GM12878 (cell line): ENCODE measurements around the gene CNNM4. TPM values are rescaled to one million over a fixed set of nuclear protein-coding genes. Genes with fewer than 3 reads are reported as not detected.

Experiments used
- ATAC-seq: fragments of 200-7000 bp; cut with Tn5 transposase; 3 replicates; pipeline ENCODE4 v1.9.1; 2020; ENCODE audit warnings: mild to moderate bottlenecking, moderate library complexity
- BruUV-seq: library from RNA; stranded (reverse); fragments of 400-500 nt; replicated peaks from 2 replicates; lab custom pipeline; 2021; lab: Mats Ljungman, UMichigan
- CTCF ChIA-PET: fragments of 300-600 bp; sonication (Branson Sonifier 250); formaldehyde crosslinking; extraction: SDS; loops from one replicate; lab custom pipeline; 2021; ENCODE audit warnings: inconsistent platforms; lab: Yijun Ruan, JAX
- POLR2A ChIA-PET: fragments of 350-600 bp; formaldehyde crosslinking; extraction: SDS; loops from one replicate; lab custom pipeline; 2021; ENCODE audit warnings: inconsistent platforms; lab: Charles Lee
- RAD21 ChIA-PET: fragments of 300-600 bp; sonication (Branson Sonifier 250); formaldehyde crosslinking; loops from one replicate; lab custom pipeline; 2023; ENCODE audit warnings: antibody characterized with exemption; ENCODE audit not compliant: unreplicated experiment; lab: Charles Lee
- SMC1A ChIA-PET: fragments of 300-600 bp; sonication (Branson Sonifier 250); formaldehyde crosslinking; loops from one replicate; lab custom pipeline; 2023; ENCODE audit not compliant: unreplicated experiment, uncharacterized antibody; lab: Charles Lee
- DNase-seq: peaks from one replicate; pipeline ENCODE4 v3.0.0-alpha.2; 2011; ENCODE audit warnings: low read depth, low spot score
- FAIRE-seq: peaks from 3 replicates; lab custom pipeline; 2011; peaks lifted over from hg19 to GRCh38; lab: Jason Lieb, UNC
- H2AFZ ChIP-seq: 2 replicates; pipeline ENCODE4 v1.6.0; 2011; ENCODE audit warnings: low read depth, low read length, control low read depth; ENCODE audit not compliant: control insufficient read depth
- H3K27ac ChIP-seq: 2 replicates; pipeline ENCODE4 v1.5.1; 2011; ENCODE audit warnings: control low read depth; ENCODE audit not compliant: control insufficient read depth, insufficient read depth
- H3K27me3 ChIP-seq, 2 experiments: replicated peaks in 1 of 2; 2 replicates each; pipeline versions ENCODE4 v1.6.0 to v1.6.1; 2011; ENCODE audit warnings: low read length in 1 of 2; ENCODE audit not compliant: control insufficient read depth in 2 of 2, insufficient read depth in 2 of 2
- H3K36me3 ChIP-seq, 2 experiments: 2 replicates each; pipeline ENCODE4 v1.5.1; 2011; ENCODE audit warnings: low read length in 1 of 2; ENCODE audit not compliant: control insufficient read depth in 2 of 2, insufficient read depth in 2 of 2
- H3K4me1 ChIP-seq: 2 replicates; pipeline ENCODE4 v1.6.1; 2011; ENCODE audit warnings: mild to moderate bottlenecking, low read length, moderate library complexity, mixed read lengths; ENCODE audit not compliant: control insufficient read depth, insufficient read depth
- H3K4me2 ChIP-seq: 2 replicates; pipeline ENCODE4 v1.6.0; 2011; ENCODE audit warnings: control low read depth; ENCODE audit not compliant: control insufficient read depth, insufficient read depth
- H3K4me3 ChIP-seq: fragments of 200-600 bp; sonication (generic); 2 replicates; pipeline ENCODE4 v1.5.1; 2016
- H3K79me2 ChIP-seq: 2 replicates; pipeline ENCODE4 v1.6.0; 2011; ENCODE audit warnings: low read length; ENCODE audit not compliant: control insufficient read depth, insufficient read depth
- H3K9ac ChIP-seq: 2 replicates; pipeline ENCODE4 v1.8.0; 2011; ENCODE audit warnings: low read length, control low read depth, mixed read lengths; ENCODE audit not compliant: control insufficient read depth, insufficient read depth
- H3K9me3 ChIP-seq: replicated peaks from 3 replicates; pipeline ENCODE4 v1.5.1; 2011; ENCODE audit warnings: mild to moderate bottlenecking, low read length; ENCODE audit not compliant: control insufficient read depth, insufficient read depth
- H4K20me1 ChIP-seq: 2 replicates; pipeline ENCODE4 v1.6.0; 2011; ENCODE audit not compliant: control insufficient read depth, insufficient read depth
- CREM ChIP-seq: IDR thresholded peaks from 2 replicates; pipeline ENCODE4 v1.6.1; 2014; ENCODE audit warnings: antibody characterized with exemption, low read depth
- HDGF ChIP-seq: fragments of 450-650 bp; IDR thresholded peaks from 2 replicates; pipeline ENCODE4 v1.6.1; 2016; ENCODE audit warnings: antibody characterized with exemption
- JUND ChIP-seq: IDR thresholded peaks from 2 replicates; pipeline ENCODE4 v1.6.1; 2012; ENCODE audit warnings: low read depth, mild to moderate bottlenecking, low read length, improper control_type of control experiment, moderate library complexity
- PAX5 ChIP-seq: IDR thresholded peaks from 2 replicates; pipeline ENCODE4 v1.6.1; 2011; ENCODE audit warnings: low read depth, low read length, borderline replicate concordance
- PBX3 ChIP-seq: IDR thresholded peaks from 2 replicates; pipeline ENCODE4 v1.6.1; 2011; ENCODE audit warnings: mild to moderate bottlenecking, low read depth, low read length, moderate library complexity; ENCODE audit not compliant: insufficient replicate concordance
- PRDM15 ChIP-seq: fragments of 450-650 bp; formaldehyde crosslinking; IDR thresholded peaks from 2 replicates; pipeline ENCODE4 v1.4.0; 2020; ENCODE audit warnings: mild to moderate bottlenecking, moderate library complexity
- RAD51 ChIP-seq: fragments of 450-650 bp; IDR thresholded peaks from 2 replicates; pipeline ENCODE4 v1.6.1; 2016; ENCODE audit warnings: moderate library complexity, mild to moderate bottlenecking, inconsistent platforms
- RBBP5 ChIP-seq: fragments of 200-600 bp; sonication (generic); conservative IDR thresholded peaks from 2 replicates; pipeline ENCODE4 v1.6.1; 2016
- SUPT20H ChIP-seq: IDR thresholded peaks from 2 replicates; pipeline ENCODE4 v1.6.1; 2011; ENCODE audit warnings: low read depth, mild to moderate bottlenecking, low read length, moderate library complexity, borderline replicate concordance; ENCODE audit not compliant: control insufficient read depth
- WGBS: methylation state at CpG from one replicate; pipeline ENCODE4 v1.1.6; 2016; ENCODE audit warnings: low lambda C conversion rate; ENCODE audit not compliant: insufficient replicate concordance, insufficient coverage; ENCODE audit errors: missing lambda C conversion rate; 5-methylcytosine and 5-hydroxymethylcytosine counted together
- in situ Hi-C: fragments of 300-500 bp; cut with MboI; formaldehyde crosslinking; loops from 9 replicates; pipeline ENCODE4 v1.14.3; 2018; ENCODE audit warnings: mixed read lengths
- intact Hi-C: fragments of 100-400 bp; cut with micrococcal nuclease; formaldehyde crosslinking; loops from one replicate; pipeline ENCODE4 v1.14.2; 2022; ENCODE audit not compliant: unreplicated experiment
- polyA plus RNA-seq, 11 experiments: library from polyadenylated mRNA; depleted of rRNA in 4 of 11; unstranded in 6 of 11; stranded (reverse) in 5 of 11; fragments of >200 nt; fragmentation: Nextera tagmentation in 4 of 11; fragmentation: Illumina TruSeq in 1 of 11; extraction: Ambion mirVana in 4 of 11; extraction: Trizol in 1 of 11; gene quantifications; 1 replicate in 1 of 11; 2 replicates in 10 of 11; pipeline versions ENCODE4 v1.2.1 to v1.2.3, GENCODE V29; 2011 to 2016; ENCODE audit warnings: inconsistent platforms in 2 of 11, missing spikeins in 2 of 11, low read depth in 1 of 11
- total RNA-seq, 4 experiments: library from RNA; depleted of rRNA in 3 of 4; stranded (reverse); fragments of >200 nt in 3 of 4; fragmentation: Illumina TruSeq in 1 of 4; extraction: Trizol in 1 of 4; gene quantifications; 2 replicates each; pipeline versions ENCODE4 v1.2.1 to v1.2.3, GENCODE V29; 2013 to 2021

The CNNM4 gene
- total and polyA plus RNA-seq, 10 of the 15 experiments (the other 5 are each of a cell fraction or from before 2014, with no cell fraction given): 2.4 to 13.8 (median 8.1) TPM

GRCh38 chr2:96737251-96737650 is 23.5 kb upstream of the CNNM4 start (continued):
- TF ChIP-seq PRDM15 (CRISPR knock-in tag) (no peak), HDGF (no peak)

- Histone ChIP-seq H2AFZ (no peak overlapping the region), H4K20me1 (no peaks in the 10 kb centered on the region), H3K9ac (no peak overlapping the region), H3K27me3 (no peaks in the 10 kb centered on the region), H3K79me2 (peaks cover 13% of the 10 kb centered on the region), H3K36me3 (peaks cover 1 to 11% of the 10 kb centered on the region in 2 experiments; a peak in 3 of 4 replicates), H3K4me2 (no peak overlapping the region), H3K4me3 (no peak overlapping the region), H3K27ac (no peak overlapping the region), H3K4me1 (no peaks in the 10 kb centered on the region), H3K9me3 (no peaks in the 10 kb centered on the region)
- ChIA-PET POLR2A (no interaction called here), RAD21 (no interaction called here), CTCF (interaction anchor here (1.6 to 5.1 kb wide), 2 partner anchors 25 to 120 kb away, joined by 3 to 36 read pairs; partner anchors contain the start of genes ANKRD39 and CNNM4), SMC1A (interaction anchor here (0.8 to 1.3 kb wide), 2 partner anchors 26 to 142 kb away, joined by 3 read pairs; no protein-coding TSS in a partner anchor)
- intact Hi-C loops (no loop called here), in situ Hi-C loops (no loop called here)
- no peak for TF ChIP-seq RAD51
- TF ChIP-seq CREM: no peak
- no peak for TF ChIP-seq PBX3
- no peak for TF ChIP-seq PAX5
- TF ChIP-seq JUND: no peak
- TF ChIP-seq SUPT20H: no peak
- no peak for TF ChIP-seq RBBP5
- 81% methylated on average over 2 of the region's 2 CpGs for WGBS
- no peak for ATAC-seq
- no peak for FAIRE-seq
- no TSS peak for BruUV-seq
- DNase-seq: no peak
Measured at GRCh38 chr2:96737831-96738230, 22.9 kb upstream of the CNNM4 start.
